T-helper 1 cell treated with Interleukin-12 subunit alpha and Interleukin-12 subunit beta and Interleukin-4 antibody, amounts not matched to agents 30 μg/mL and 1 μg/mL, for 36 hours (primary cell): ENCODE measurements around the gene EDN1.

ENCODE experiments used
- H3K27ac Mint-ChIP-seq: one replicate; pipeline ENCODE4 v1.8.0; 2021; ENCODE audit warnings: mild to moderate bottlenecking, mixed read lengths
- H3K27me3 Mint-ChIP-seq: one replicate; pipeline ENCODE4 v1.8.0; 2021; ENCODE audit warnings: low read depth, mixed read lengths
- H3K36me3 Mint-ChIP-seq: one replicate; pipeline ENCODE4 v1.8.0; 2021; ENCODE audit warnings: low read depth, mixed read lengths
- H3K4me1 Mint-ChIP-seq: one replicate; pipeline ENCODE4 v1.8.0; 2021; ENCODE audit warnings: low read depth, mixed read lengths
- H3K4me3 Mint-ChIP-seq: one replicate; pipeline ENCODE4 v1.8.0; 2021; ENCODE audit warnings: mild to moderate bottlenecking, moderate library complexity, mixed read lengths
- H3K9me3 Mint-ChIP-seq: one replicate; pipeline ENCODE4 v1.8.0; 2021; ENCODE audit warnings: mixed read lengths

Gene EDN1

GRCh38 chr6:12289933-12290820 is at the start of gene EDN1:
Gene EDN1 (plus strand): TSS chr6:12290361. CDS start chr6:12290630, 269 bp downstream.
- H3K4me1 Mint-ChIP-seq: peaks cover 16% of the 10 kb centered on the region
- H3K27me3 Mint-ChIP-seq: peaks cover 48% of the 10 kb centered on the region
- no peaks in the 10 kb centered on the region for H3K36me3 Mint-ChIP-seq
- peak within 1 kb of the TSS; percentile 83 for H3K4me3 Mint-ChIP-seq
- no peak within 1 kb of the TSS for H3K27ac Mint-ChIP-seq
- H3K9me3 Mint-ChIP-seq: no peaks in the 10 kb centered on the region

- no peak overlapping the region for H3K4me3 Mint-ChIP-seq
- peaks cover 9% of the 10 kb centered on the region for H3K4me1 Mint-ChIP-seq
- H3K27me3 Mint-ChIP-seq: peaks cover 2% of the 10 kb centered on the region
- no peaks in the 10 kb centered on the region for H3K9me3 Mint-ChIP-seq
- no peak overlapping the region for H3K27ac Mint-ChIP-seq
- peaks cover 2% of the 10 kb centered on the region for H3K36me3 Mint-ChIP-seq
Measured at GRCh38 chr6:12241493-12242175, 48.5 kb upstream of the EDN1 start.

GRCh38 chr6:12243169-12243568 is 47.0 kb upstream of the EDN1 start:
- no peak overlapping the region for H3K4me3 Mint-ChIP-seq
- peaks cover 6% of the 10 kb centered on the region for H3K27me3 Mint-ChIP-seq
- H3K27ac Mint-ChIP-seq: no peak overlapping the region
- H3K36me3 Mint-ChIP-seq: peaks cover 2% of the 10 kb centered on the region
- peaks cover 8% of the 10 kb centered on the region for H3K4me1 Mint-ChIP-seq
- no peaks in the 10 kb centered on the region for H3K9me3 Mint-ChIP-seq

GRCh38 chr6:12245360-12245759 is 44.8 kb upstream of the EDN1 start:
- H3K36me3 Mint-ChIP-seq: no peaks in the 10 kb centered on the region
- peaks cover 6% of the 10 kb centered on the region for H3K27me3 Mint-ChIP-seq
- no peaks in the 10 kb centered on the region for H3K9me3 Mint-ChIP-seq
- H3K27ac Mint-ChIP-seq: no peak overlapping the region
- no peak overlapping the region for H3K4me3 Mint-ChIP-seq
- peaks cover 2% of the 10 kb centered on the region for H3K4me1 Mint-ChIP-seq

GRCh38 chr6:12245763-12246718 is 44.1 kb upstream of the EDN1 start:
- Mint-ChIP-seq H3K4me1 (peaks cover 2% of the 10 kb centered on the region), H3K27ac (no peak overlapping the region), H3K36me3 (no peaks in the 10 kb centered on the region), H3K4me3 (no peak overlapping the region), H3K27me3 (peaks cover 6% of the 10 kb centered on the region), H3K9me3 (no peaks in the 10 kb centered on the region)

- no peaks in the 10 kb centered on the region for H3K4me1 Mint-ChIP-seq
- peaks cover 11% of the 10 kb centered on the region for H3K27me3 Mint-ChIP-seq
- no peaks in the 10 kb centered on the region for H3K9me3 Mint-ChIP-seq
- no peaks in the 10 kb centered on the region for H3K36me3 Mint-ChIP-seq
- H3K27ac Mint-ChIP-seq: no peak overlapping the region
- no peak overlapping the region for H3K4me3 Mint-ChIP-seq
Measured at GRCh38 chr6:12246900-12247299, 43.3 kb upstream of the EDN1 start.

- no peaks in the 10 kb centered on the region for H3K9me3 Mint-ChIP-seq
- no peaks in the 10 kb centered on the region for H3K36me3 Mint-ChIP-seq
- no peak overlapping the region for H3K4me3 Mint-ChIP-seq
- H3K4me1 Mint-ChIP-seq: no peaks in the 10 kb centered on the region
- H3K27me3 Mint-ChIP-seq: peaks cover 31% of the 10 kb centered on the region
- H3K27ac Mint-ChIP-seq: no peak overlapping the region
Measured at GRCh38 chr6:12249541-12250382, 40.4 kb upstream of the EDN1 start.

GRCh38 chr6:12250383-12250770 is 39.8 kb upstream of the EDN1 start:
- Mint-ChIP-seq H3K27me3 (peaks cover 31% of the 10 kb centered on the region), H3K36me3 (no peaks in the 10 kb centered on the region), H3K4me3 (no peak overlapping the region), H3K4me1 (no peaks in the 10 kb centered on the region), H3K9me3 (no peaks in the 10 kb centered on the region), H3K27ac (no peak overlapping the region)

- Mint-ChIP-seq H3K27ac (no peak overlapping the region), H3K36me3 (no peaks in the 10 kb centered on the region), H3K27me3 (peaks cover 24% of the 10 kb centered on the region), H3K4me1 (no peaks in the 10 kb centered on the region), H3K4me3 (no peak overlapping the region), H3K9me3 (no peaks in the 10 kb centered on the region)
Measured at GRCh38 chr6:12254210-12254609, 36.0 kb upstream of the EDN1 start.

GRCh38 chr6:12258191-12258590 is 32.0 kb upstream of the EDN1 start:
- Mint-ChIP-seq H3K9me3 (no peaks in the 10 kb centered on the region), H3K36me3 (no peaks in the 10 kb centered on the region), H3K27me3 (peaks cover 27% of the 10 kb centered on the region), H3K4me3 (no peak overlapping the region), H3K4me1 (no peaks in the 10 kb centered on the region), H3K27ac (no peak overlapping the region)

- Mint-ChIP-seq H3K4me3 (no peak overlapping the region), H3K27me3 (peaks cover 28% of the 10 kb centered on the region), H3K4me1 (no peaks in the 10 kb centered on the region), H3K27ac (no peak overlapping the region), H3K36me3 (no peaks in the 10 kb centered on the region), H3K9me3 (no peaks in the 10 kb centered on the region)
Measured at GRCh38 chr6:12258591-12259075, 31.5 kb upstream of the EDN1 start.

- Mint-ChIP-seq H3K4me3 (no peak overlapping the region), H3K4me1 (no peaks in the 10 kb centered on the region), H3K27ac (no peak overlapping the region), H3K36me3 (no peaks in the 10 kb centered on the region), H3K27me3 (peaks cover 25% of the 10 kb centered on the region), H3K9me3 (no peaks in the 10 kb centered on the region)
Measured at GRCh38 chr6:12260458-12261093, 29.6 kb upstream of the EDN1 start.

- peak overlapping the region; percentile 5 for H3K27ac Mint-ChIP-seq
- H3K9me3 Mint-ChIP-seq: no peaks in the 10 kb centered on the region
- H3K4me1 Mint-ChIP-seq: peaks cover 5% of the 10 kb centered on the region
- H3K27me3 Mint-ChIP-seq: peaks cover 25% of the 10 kb centered on the region
- H3K36me3 Mint-ChIP-seq: no peaks in the 10 kb centered on the region
- no peak overlapping the region for H3K4me3 Mint-ChIP-seq
Measured at GRCh38 chr6:12261502-12261901, 28.7 kb upstream of the EDN1 start.
